HG03060 (cell line): ENCODE data around the gene CNTNAP2.

Experiments
- ATAC-seq: cut with Tn5 transposase; IDR thresholded peaks from one replicate; pipeline ENCODE4 v1.9.1; 2021; ENCODE audit warnings: low read depth, moderate number of reproducible peaks; ENCODE audit not compliant: unreplicated experiment

The CNTNAP2 gene

GRCh38 chr7:146731185-146731584, 614.6 kb downstream of the CNTNAP2 start:
- no peak for ATAC-seq

- no peak for ATAC-seq
These were observed 619.4 kb downstream of the CNTNAP2 start for GRCh38 chr7:146735992-146736391.

GRCh38 chr7:146736446-146737190, 620.0 kb downstream of the CNTNAP2 start:
- ATAC-seq = no peak

GRCh38 chr7:146740039-146740438, 623.4 kb downstream of the CNTNAP2 start:
- ATAC-seq = no peak

GRCh38 chr7:146741911-146742310, 625.3 kb downstream of the CNTNAP2 start:
- ATAC-seq = no peak

- ATAC-seq = no peak
These were observed 637.8 kb downstream of the CNTNAP2 start for GRCh38 chr7:146754385-146754784.

- no peak for ATAC-seq
These were observed 639.0 kb downstream of the CNTNAP2 start for GRCh38 chr7:146755585-146755984.

- ATAC-seq = no peak
These were observed 647.9 kb downstream of the CNTNAP2 start for GRCh38 chr7:146764458-146764857.

GRCh38 chr7:146768957-146769356, 652.4 kb downstream of the CNTNAP2 start:
- no peak for ATAC-seq

- ATAC-seq = no peak
These were observed 656.0 kb downstream of the CNTNAP2 start for GRCh38 chr7:146772601-146773000.

- no peak for ATAC-seq
These were observed 656.9 kb downstream of the CNTNAP2 start for GRCh38 chr7:146773506-146773905.

GRCh38 chr7:146781352-146782116, 664.9 kb downstream of the CNTNAP2 start:
- ATAC-seq = no peak

- ATAC-seq = no peak
These were observed 670.7 kb downstream of the CNTNAP2 start for GRCh38 chr7:146787266-146787665.

- no peak for ATAC-seq
These were observed 671.4 kb downstream of the CNTNAP2 start for GRCh38 chr7:146788008-146788407.

GRCh38 chr7:146791344-146792285, 675.0 kb downstream of the CNTNAP2 start:
- no peak for ATAC-seq

GRCh38 chr7:146804620-146805019, 688.0 kb downstream of the CNTNAP2 start:
- no peak for ATAC-seq

GRCh38 chr7:146805082-146805481, 688.5 kb downstream of the CNTNAP2 start:
- ATAC-seq = no peak

GRCh38 chr7:146826329-146826728, 709.7 kb downstream of the CNTNAP2 start:
- ATAC-seq = no peak

- no peak for ATAC-seq
These were observed 714.1 kb downstream of the CNTNAP2 start for GRCh38 chr7:146830686-146831085.

- ATAC-seq = no peak
These were observed 715.3 kb downstream of the CNTNAP2 start for GRCh38 chr7:146831875-146832274.

GRCh38 chr7:146844405-146844804, 727.8 kb downstream of the CNTNAP2 start:
- ATAC-seq = no peak
